GM12878 (cell line): ENCODE measurements around the gene BORCS8. TPM values are rescaled to one million over a fixed set of nuclear protein-coding genes. Genes with fewer than 3 reads are reported as not detected.

Experiments
- ATAC-seq: fragments of 200-7000 bp; cut with Tn5 transposase; 3 replicates; pipeline ENCODE4 v1.9.1; 2020; ENCODE audit warnings: mild to moderate bottlenecking, moderate library complexity
- BruUV-seq: library from RNA; stranded (reverse); fragments of 400-500 nt; replicated peaks from 2 replicates; lab custom pipeline; 2021; lab: Mats Ljungman, UMichigan
- CTCF ChIA-PET: fragments of 300-600 bp; sonication (Branson Sonifier 250); formaldehyde crosslinking; extraction: SDS; loops from one replicate; lab custom pipeline; 2021; ENCODE audit warnings: inconsistent platforms; lab: Yijun Ruan, JAX
- POLR2A ChIA-PET: fragments of 350-600 bp; formaldehyde crosslinking; extraction: SDS; loops from one replicate; lab custom pipeline; 2021; ENCODE audit warnings: inconsistent platforms; lab: Charles Lee
- RAD21 ChIA-PET: fragments of 300-600 bp; sonication (Branson Sonifier 250); formaldehyde crosslinking; loops from one replicate; lab custom pipeline; 2023; ENCODE audit warnings: antibody characterized with exemption; ENCODE audit not compliant: unreplicated experiment; lab: Charles Lee
- SMC1A ChIA-PET: fragments of 300-600 bp; sonication (Branson Sonifier 250); formaldehyde crosslinking; loops from one replicate; lab custom pipeline; 2023; ENCODE audit not compliant: unreplicated experiment, uncharacterized antibody; lab: Charles Lee
- DNase-seq: peaks from one replicate; pipeline ENCODE4 v3.0.0-alpha.2; 2011; ENCODE audit warnings: low read depth, low spot score
- FAIRE-seq: peaks from 3 replicates; lab custom pipeline; 2011; peaks lifted over from hg19 to GRCh38; lab: Jason Lieb, UNC
- H2AFZ ChIP-seq: 2 replicates; pipeline ENCODE4 v1.6.0; 2011; ENCODE audit warnings: low read depth, low read length, control low read depth; ENCODE audit not compliant: control insufficient read depth
- H3K27ac ChIP-seq: 2 replicates; pipeline ENCODE4 v1.5.1; 2011; ENCODE audit warnings: control low read depth; ENCODE audit not compliant: control insufficient read depth, insufficient read depth
- H3K27me3 ChIP-seq, 2 experiments: replicated peaks in 1 of 2; 2 replicates each; pipeline versions ENCODE4 v1.6.0 to v1.6.1; 2011; ENCODE audit warnings: low read length in 1 of 2; ENCODE audit not compliant: control insufficient read depth in 2 of 2, insufficient read depth in 2 of 2
- H3K36me3 ChIP-seq, 2 experiments: 2 replicates each; pipeline ENCODE4 v1.5.1; 2011; ENCODE audit warnings: low read length in 1 of 2; ENCODE audit not compliant: control insufficient read depth in 2 of 2, insufficient read depth in 2 of 2
- H3K4me1 ChIP-seq: 2 replicates; pipeline ENCODE4 v1.6.1; 2011; ENCODE audit warnings: mild to moderate bottlenecking, low read length, moderate library complexity, mixed read lengths; ENCODE audit not compliant: control insufficient read depth, insufficient read depth
- H3K4me2 ChIP-seq: 2 replicates; pipeline ENCODE4 v1.6.0; 2011; ENCODE audit warnings: control low read depth; ENCODE audit not compliant: control insufficient read depth, insufficient read depth
- H3K4me3 ChIP-seq: fragments of 200-600 bp; sonication (generic); 2 replicates; pipeline ENCODE4 v1.5.1; 2016
- H3K79me2 ChIP-seq: 2 replicates; pipeline ENCODE4 v1.6.0; 2011; ENCODE audit warnings: low read length; ENCODE audit not compliant: control insufficient read depth, insufficient read depth
- H3K9ac ChIP-seq: 2 replicates; pipeline ENCODE4 v1.8.0; 2011; ENCODE audit warnings: low read length, control low read depth, mixed read lengths; ENCODE audit not compliant: control insufficient read depth, insufficient read depth
- H3K9me3 ChIP-seq: replicated peaks from 3 replicates; pipeline ENCODE4 v1.5.1; 2011; ENCODE audit warnings: mild to moderate bottlenecking, low read length; ENCODE audit not compliant: control insufficient read depth, insufficient read depth
- H4K20me1 ChIP-seq: 2 replicates; pipeline ENCODE4 v1.6.0; 2011; ENCODE audit not compliant: control insufficient read depth, insufficient read depth
- HDGF ChIP-seq: fragments of 450-650 bp; IDR thresholded peaks from 2 replicates; pipeline ENCODE4 v1.6.1; 2016; ENCODE audit warnings: antibody characterized with exemption
- POLR2AphosphoS5 ChIP-seq: IDR thresholded peaks from 2 replicates; pipeline ENCODE4 v1.6.1; 2011; ENCODE audit warnings: mild to moderate bottlenecking, low read length, inconsistent platforms
- SP1 ChIP-seq: IDR thresholded peaks from one replicate; pipeline ENCODE4 v1.6.1; 2011; ENCODE audit warnings: low read depth, low read length
- ZNF384 ChIP-seq: IDR thresholded peaks from 2 replicates; pipeline ENCODE4 v1.6.1; 2012; ENCODE audit warnings: low read depth, mild to moderate bottlenecking, low read length, improper control_type of control experiment, borderline replicate concordance
- WGBS: methylation state at CpG from one replicate; pipeline ENCODE4 v1.1.6; 2016; ENCODE audit warnings: low lambda C conversion rate; ENCODE audit not compliant: insufficient replicate concordance, insufficient coverage; ENCODE audit errors: missing lambda C conversion rate; 5-methylcytosine and 5-hydroxymethylcytosine counted together
- in situ Hi-C: fragments of 300-500 bp; cut with MboI; formaldehyde crosslinking; loops from 9 replicates; pipeline ENCODE4 v1.14.3; 2018; ENCODE audit warnings: mixed read lengths
- intact Hi-C: fragments of 100-400 bp; cut with micrococcal nuclease; formaldehyde crosslinking; loops from one replicate; pipeline ENCODE4 v1.14.2; 2022; ENCODE audit not compliant: unreplicated experiment
- polyA plus RNA-seq, 11 experiments: library from polyadenylated mRNA; depleted of rRNA in 4 of 11; unstranded in 6 of 11; stranded (reverse) in 5 of 11; fragments of >200 nt; fragmentation: Nextera tagmentation in 4 of 11; fragmentation: Illumina TruSeq in 1 of 11; extraction: Ambion mirVana in 4 of 11; extraction: Trizol in 1 of 11; gene quantifications; 1 replicate in 1 of 11; 2 replicates in 10 of 11; pipeline versions ENCODE4 v1.2.1 to v1.2.3, GENCODE V29; 2011 to 2016; ENCODE audit warnings: inconsistent platforms in 2 of 11, missing spikeins in 2 of 11, low read depth in 1 of 11
- total RNA-seq, 4 experiments: library from RNA; depleted of rRNA in 3 of 4; stranded (reverse); fragments of >200 nt in 3 of 4; fragmentation: Illumina TruSeq in 1 of 4; extraction: Trizol in 1 of 4; gene quantifications; 2 replicates each; pipeline versions ENCODE4 v1.2.1 to v1.2.3, GENCODE V29; 2013 to 2021
- TF ChIP-seq, protein P1 (sequence below), 3 experiments: IDR thresholded peaks in 2 of 3; conservative IDR thresholded peaks in 1 of 3; 2 replicates each; pipeline ENCODE4 v1.5.1; 2011; ENCODE audit warnings: low read depth in 3 of 3, low read length in 3 of 3, mild to moderate bottlenecking in 3 of 3, control low read depth in 2 of 3, moderate library complexity in 2 of 3, inconsistent platforms in 1 of 3, mixed read lengths in 1 of 3; ENCODE audit not compliant: control insufficient read depth in 2 of 3, insufficient read depth in 1 of 3; ENCODE audit errors: extremely low read depth in 1 of 3

The BORCS8 gene
- total and polyA plus RNA-seq, 10 of the 15 experiments (the other 5 are each of a cell fraction or from before 2014, with no cell fraction given): 3.7 to 40.3 (median 23.4) TPM

DNA sequence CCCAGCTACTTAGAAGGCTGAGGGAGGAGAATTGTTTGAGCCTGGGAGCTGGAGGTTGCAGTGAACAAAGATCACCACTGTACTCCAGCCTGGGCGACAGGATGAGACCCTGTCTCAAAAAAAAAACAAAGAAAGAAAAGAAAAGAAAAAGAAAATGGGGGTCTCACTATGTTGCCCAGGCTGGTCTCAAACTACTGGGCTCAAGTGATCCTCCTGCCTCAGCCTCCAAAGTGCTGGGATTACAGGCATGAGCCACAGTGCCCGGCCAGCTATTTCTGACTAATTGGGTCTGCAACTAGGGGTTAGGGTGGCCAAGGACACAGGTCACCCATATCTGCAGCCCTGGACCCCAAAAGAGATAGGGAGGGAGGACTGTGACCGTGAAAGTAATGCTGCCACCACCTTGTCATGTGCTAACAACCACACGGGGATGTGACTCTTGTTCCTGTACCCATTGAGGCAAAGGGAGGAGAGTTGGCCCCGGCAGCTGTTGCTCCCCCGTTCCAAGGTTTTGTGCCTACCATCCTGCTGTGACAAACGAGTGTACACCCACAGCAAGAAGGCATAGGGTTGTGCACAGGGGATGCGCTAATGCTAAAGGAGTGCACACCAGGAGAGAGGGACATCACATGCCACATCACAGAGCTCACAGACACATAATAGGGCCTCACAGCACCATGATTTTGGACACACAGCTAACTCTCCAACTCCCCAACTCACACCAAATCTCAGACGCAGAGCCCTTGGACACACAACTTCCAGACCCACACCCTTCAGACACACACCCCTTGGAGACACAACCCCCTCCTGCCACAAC is 22.5 kb downstream of the BORCS8 start:
- DNase-seq: no peak
- H3K9me3 ChIP-seq: no peaks in the 10 kb centered on the region
- H3K36me3 ChIP-seq: no peaks in the 10 kb centered on the region
- peak overlapping the region; percentile 89 for H3K4me3 ChIP-seq
- ATAC-seq: peak; percentile 51
- H3K27ac ChIP-seq: 0 out of 2 replicates have a peak overlapping the region, but pooled peaks have one; percentile 27
- peak overlapping the region; percentile 43; the same call in 1 of the 2 replicates for H3K9ac ChIP-seq
- peaks cover 10% of the 10 kb centered on the region for H3K79me2 ChIP-seq
- BruUV-seq: TSS peak; percentile 84
- H2AFZ ChIP-seq: peak overlapping the region; percentile 42; the same call in 1 of the 2 replicates
- H3K27me3 ChIP-seq: no peaks in the 10 kb centered on the region
- no peaks in the 10 kb centered on the region for H4K20me1 ChIP-seq
- peak overlapping the region; percentile 94 for H3K4me2 ChIP-seq
- ChIA-PET CTCF (interaction anchor here (1.0 to 6.6 kb wide), 7 partner anchors 12 to 30 kb away, joined by 3 to 86 read pairs (median 8); partner anchors contain the start of genes BORCS8 and RFXANK), SMC1A (interaction anchor here (0.7 to 4.8 kb wide), 7 partner anchors 8 to 208 kb away, joined by 3 to 83 read pairs (median 6); no protein-coding TSS in a partner anchor), RAD21 (interaction anchor here (14.0 kb wide), 1 partner anchor 15 kb away, joined by 394 read pairs; no protein-coding TSS in a partner anchor), POLR2A (interaction anchor here (0.6 to 4.0 kb wide), 10 partner anchors 12 to 167 kb away, joined by 3 to 74 read pairs (median 4); partner anchors contain the start of gene SLC25A42)
- intact Hi-C loops: no loop called here
- in situ Hi-C loops: no loop called here
- FAIRE-seq: peak; percentile 85
- TF ChIP-seq SP1 (no peak), POLR2AphosphoS5 (no peak), ZNF384 (no peak), HDGF (0 out of 2 replicates have a peak, but pooled peaks have one; percentile 66)
- TF ChIP-seq, protein P1, sequence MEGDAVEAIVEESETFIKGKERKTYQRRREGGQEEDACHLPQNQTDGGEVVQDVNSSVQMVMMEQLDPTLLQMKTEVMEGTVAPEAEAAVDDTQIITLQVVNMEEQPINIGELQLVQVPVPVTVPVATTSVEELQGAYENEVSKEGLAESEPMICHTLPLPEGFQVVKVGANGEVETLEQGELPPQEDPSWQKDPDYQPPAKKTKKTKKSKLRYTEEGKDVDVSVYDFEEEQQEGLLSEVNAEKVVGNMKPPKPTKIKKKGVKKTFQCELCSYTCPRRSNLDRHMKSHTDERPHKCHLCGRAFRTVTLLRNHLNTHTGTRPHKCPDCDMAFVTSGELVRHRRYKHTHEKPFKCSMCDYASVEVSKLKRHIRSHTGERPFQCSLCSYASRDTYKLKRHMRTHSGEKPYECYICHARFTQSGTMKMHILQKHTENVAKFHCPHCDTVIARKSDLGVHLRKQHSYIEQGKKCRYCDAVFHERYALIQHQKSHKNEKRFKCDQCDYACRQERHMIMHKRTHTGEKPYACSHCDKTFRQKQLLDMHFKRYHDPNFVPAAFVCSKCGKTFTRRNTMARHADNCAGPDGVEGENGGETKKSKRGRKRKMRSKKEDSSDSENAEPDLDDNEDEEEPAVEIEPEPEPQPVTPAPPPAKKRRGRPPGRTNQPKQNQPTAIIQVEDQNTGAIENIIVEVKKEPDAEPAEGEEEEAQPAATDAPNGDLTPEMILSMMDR (IDR thresholded peaks at IDR 0.05 in 2 of 3, conservative IDR thresholded peaks at IDR 0.05 in 1 of 3; ENCODE audit: control insufficient read depth in 2 of 3, extremely low read depth in 1 of 3, insufficient read depth in 1 of 3, low read depth in 3 of 3, low read length in 3 of 3): no peak
- WGBS: 7% methylated on average over 9 of the region's 9 CpGs
- H3K4me1 ChIP-seq: peaks cover 24% of the 10 kb centered on the region
